Panc1 (cell line): Measurements from ENCODE around the gene ZNF350.

ENCODE experiments used
- POLR2AphosphoS5 ChIP-seq: IDR thresholded peaks from 2 replicates; pipeline ENCODE4 v1.6.1; 2012; ENCODE audit warnings: mild to moderate bottlenecking, low read depth, low read length, moderate library complexity
- TF ChIP-seq, protein P1 (sequence below): fragments of 450-650 bp; IDR thresholded peaks from 2 replicates; pipeline ENCODE4 v1.5.1; 2017; ENCODE audit warnings: mild to moderate bottlenecking
- TF ChIP-seq, protein P2 (sequence below), 2 experiments: IDR thresholded peaks; 2 replicates each; pipeline ENCODE4 v1.6.1; 2011 to 2012; ENCODE audit warnings: low read depth in 2 of 2, control low read depth in 1 of 2, low read length in 1 of 2, mild to moderate bottlenecking in 1 of 2, moderate library complexity in 1 of 2; ENCODE audit not compliant: insufficient read depth in 1 of 2

DNA sequence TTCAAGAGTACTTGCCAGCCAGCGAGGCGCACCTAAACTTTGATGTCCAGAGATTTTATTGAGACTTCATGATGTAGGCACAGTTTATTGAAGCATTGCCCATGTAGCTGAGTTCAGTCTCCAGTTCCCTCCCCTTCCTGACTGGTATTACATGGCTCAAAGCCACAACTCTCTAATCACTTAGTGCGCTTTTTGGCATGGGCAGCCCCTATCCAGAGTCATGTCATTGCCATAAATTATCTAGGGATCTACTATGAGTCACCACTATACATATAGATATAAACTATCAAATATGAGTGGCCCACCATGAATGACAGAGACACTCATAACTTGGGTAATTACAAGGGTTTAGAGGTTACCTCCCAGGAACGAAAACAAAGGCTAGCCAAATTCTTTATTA is 33.9 kb upstream of the ZNF350 start:
- TF ChIP-seq, protein P1, sequence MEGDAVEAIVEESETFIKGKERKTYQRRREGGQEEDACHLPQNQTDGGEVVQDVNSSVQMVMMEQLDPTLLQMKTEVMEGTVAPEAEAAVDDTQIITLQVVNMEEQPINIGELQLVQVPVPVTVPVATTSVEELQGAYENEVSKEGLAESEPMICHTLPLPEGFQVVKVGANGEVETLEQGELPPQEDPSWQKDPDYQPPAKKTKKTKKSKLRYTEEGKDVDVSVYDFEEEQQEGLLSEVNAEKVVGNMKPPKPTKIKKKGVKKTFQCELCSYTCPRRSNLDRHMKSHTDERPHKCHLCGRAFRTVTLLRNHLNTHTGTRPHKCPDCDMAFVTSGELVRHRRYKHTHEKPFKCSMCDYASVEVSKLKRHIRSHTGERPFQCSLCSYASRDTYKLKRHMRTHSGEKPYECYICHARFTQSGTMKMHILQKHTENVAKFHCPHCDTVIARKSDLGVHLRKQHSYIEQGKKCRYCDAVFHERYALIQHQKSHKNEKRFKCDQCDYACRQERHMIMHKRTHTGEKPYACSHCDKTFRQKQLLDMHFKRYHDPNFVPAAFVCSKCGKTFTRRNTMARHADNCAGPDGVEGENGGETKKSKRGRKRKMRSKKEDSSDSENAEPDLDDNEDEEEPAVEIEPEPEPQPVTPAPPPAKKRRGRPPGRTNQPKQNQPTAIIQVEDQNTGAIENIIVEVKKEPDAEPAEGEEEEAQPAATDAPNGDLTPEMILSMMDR: no peak
- no peak for TF ChIP-seq POLR2AphosphoS5
- TF ChIP-seq, protein P2, sequence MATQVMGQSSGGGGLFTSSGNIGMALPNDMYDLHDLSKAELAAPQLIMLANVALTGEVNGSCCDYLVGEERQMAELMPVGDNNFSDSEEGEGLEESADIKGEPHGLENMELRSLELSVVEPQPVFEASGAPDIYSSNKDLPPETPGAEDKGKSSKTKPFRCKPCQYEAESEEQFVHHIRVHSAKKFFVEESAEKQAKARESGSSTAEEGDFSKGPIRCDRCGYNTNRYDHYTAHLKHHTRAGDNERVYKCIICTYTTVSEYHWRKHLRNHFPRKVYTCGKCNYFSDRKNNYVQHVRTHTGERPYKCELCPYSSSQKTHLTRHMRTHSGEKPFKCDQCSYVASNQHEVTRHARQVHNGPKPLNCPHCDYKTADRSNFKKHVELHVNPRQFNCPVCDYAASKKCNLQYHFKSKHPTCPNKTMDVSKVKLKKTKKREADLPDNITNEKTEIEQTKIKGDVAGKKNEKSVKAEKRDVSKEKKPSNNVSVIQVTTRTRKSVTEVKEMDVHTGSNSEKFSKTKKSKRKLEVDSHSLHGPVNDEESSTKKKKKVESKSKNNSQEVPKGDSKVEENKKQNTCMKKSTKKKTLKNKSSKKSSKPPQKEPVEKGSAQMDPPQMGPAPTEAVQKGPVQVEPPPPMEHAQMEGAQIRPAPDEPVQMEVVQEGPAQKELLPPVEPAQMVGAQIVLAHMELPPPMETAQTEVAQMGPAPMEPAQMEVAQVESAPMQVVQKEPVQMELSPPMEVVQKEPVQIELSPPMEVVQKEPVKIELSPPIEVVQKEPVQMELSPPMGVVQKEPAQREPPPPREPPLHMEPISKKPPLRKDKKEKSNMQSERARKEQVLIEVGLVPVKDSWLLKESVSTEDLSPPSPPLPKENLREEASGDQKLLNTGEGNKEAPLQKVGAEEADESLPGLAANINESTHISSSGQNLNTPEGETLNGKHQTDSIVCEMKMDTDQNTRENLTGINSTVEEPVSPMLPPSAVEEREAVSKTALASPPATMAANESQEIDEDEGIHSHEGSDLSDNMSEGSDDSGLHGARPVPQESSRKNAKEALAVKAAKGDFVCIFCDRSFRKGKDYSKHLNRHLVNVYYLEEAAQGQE (IDR thresholded peaks at IDR 0.05; ENCODE audit: insufficient read depth in 1 of 2, low read depth in 2 of 2, low read length in 1 of 2): no peak
